Measurements from ENCODE around the gene GABARAPL1. TPM values are rescaled to one million over a fixed set of nuclear protein-coding genes. Genes with fewer than 3 reads are reported as not detected.
A peak's percentile ranks its signal among the peaks of the same experiment; 100 is the strongest.

The GABARAPL1 gene
- total RNA-seq, 1 donor from 2014 or later, result 110 TPM

GRCh38 chr12:10189653-10190052 lies 23.0 kb upstream of the GABARAPL1 start:
- Mint-ChIP-seq H3K36me3 (ENCODE audit: unreplicated experiment) (no peaks in the 10 kb centered on the region), H3K9me3 (ENCODE audit: unreplicated experiment) (no peaks in the 10 kb centered on the region), H3K4me1 (ENCODE audit: low read depth, unreplicated experiment) (no peaks in the 10 kb centered on the region), H3K27ac (ENCODE audit: unreplicated experiment) (no peak overlapping the region), H3K27me3 (ENCODE audit: unreplicated experiment) (peaks cover 1% of the 10 kb centered on the region), H3K4me3 (ENCODE audit: unreplicated experiment) (no peak overlapping the region)
- no peak for TF ChIP-seq CTCF (IDR thresholded peaks at IDR 0.05; ENCODE audit: partially characterized antibody, unreplicated experiment)
- DNase-seq, result peak; percentile 17

- Mint-ChIP-seq H3K4me3 (ENCODE audit: unreplicated experiment) (no peak overlapping the region), H3K36me3 (ENCODE audit: unreplicated experiment) (no peaks in the 10 kb centered on the region), H3K4me1 (ENCODE audit: low read depth, unreplicated experiment) (no peaks in the 10 kb centered on the region), H3K27me3 (ENCODE audit: unreplicated experiment) (peaks cover 1% of the 10 kb centered on the region), H3K27ac (ENCODE audit: unreplicated experiment) (no peak overlapping the region), H3K9me3 (ENCODE audit: unreplicated experiment) (no peaks in the 10 kb centered on the region)
- peak; percentile 21 for TF ChIP-seq CTCF (IDR thresholded peaks at IDR 0.05; ENCODE audit: partially characterized antibody, unreplicated experiment)
- peak; percentile 57 for DNase-seq
Measured at GRCh38 chr12:10190558-10191388, 21.9 kb upstream of the GABARAPL1 start.

GRCh38 chr12:10191865-10192264 lies 20.8 kb upstream of the GABARAPL1 start:
- no peaks in the 10 kb centered on the region for H3K9me3 Mint-ChIP-seq (ENCODE audit: unreplicated experiment)
- no peak for DNase-seq
- H3K36me3 Mint-ChIP-seq (ENCODE audit: unreplicated experiment), result no peaks in the 10 kb centered on the region
- H3K4me3 Mint-ChIP-seq (ENCODE audit: unreplicated experiment), result no peak overlapping the region
- TF ChIP-seq CTCF (IDR thresholded peaks at IDR 0.05; ENCODE audit: partially characterized antibody, unreplicated experiment), result no peak
- H3K27ac Mint-ChIP-seq (ENCODE audit: unreplicated experiment), result no peak overlapping the region
- H3K4me1 Mint-ChIP-seq (ENCODE audit: low read depth, unreplicated experiment), result no peaks in the 10 kb centered on the region
- H3K27me3 Mint-ChIP-seq (ENCODE audit: unreplicated experiment), result peaks cover 1% of the 10 kb centered on the region

- DNase-seq, result no peak
- no peaks in the 10 kb centered on the region for H3K27me3 Mint-ChIP-seq (ENCODE audit: unreplicated experiment)
- H3K27ac Mint-ChIP-seq (ENCODE audit: unreplicated experiment), result no peak overlapping the region
- TF ChIP-seq CTCF (IDR thresholded peaks at IDR 0.05; ENCODE audit: partially characterized antibody, unreplicated experiment), result no peak
- H3K9me3 Mint-ChIP-seq (ENCODE audit: unreplicated experiment), result no peaks in the 10 kb centered on the region
- no peaks in the 10 kb centered on the region for H3K36me3 Mint-ChIP-seq (ENCODE audit: unreplicated experiment)
- H3K4me1 Mint-ChIP-seq (ENCODE audit: low read depth, unreplicated experiment), result no peaks in the 10 kb centered on the region
- no peak overlapping the region for H3K4me3 Mint-ChIP-seq (ENCODE audit: unreplicated experiment)
Measured at GRCh38 chr12:10194160-10194670, 18.5 kb upstream of the GABARAPL1 start.

GRCh38 chr12:10196210-10196609 lies 16.5 kb upstream of the GABARAPL1 start:
- no peaks in the 10 kb centered on the region for H3K36me3 Mint-ChIP-seq (ENCODE audit: unreplicated experiment)
- H3K4me1 Mint-ChIP-seq (ENCODE audit: low read depth, unreplicated experiment), result no peaks in the 10 kb centered on the region
- H3K4me3 Mint-ChIP-seq (ENCODE audit: unreplicated experiment), result no peak overlapping the region
- DNase-seq, result no peak
- H3K9me3 Mint-ChIP-seq (ENCODE audit: unreplicated experiment), result no peaks in the 10 kb centered on the region
- no peak for TF ChIP-seq CTCF (IDR thresholded peaks at IDR 0.05; ENCODE audit: partially characterized antibody, unreplicated experiment)
- no peaks in the 10 kb centered on the region for H3K27me3 Mint-ChIP-seq (ENCODE audit: unreplicated experiment)
- H3K27ac Mint-ChIP-seq (ENCODE audit: unreplicated experiment), result no peak overlapping the region
